AG10803 (cell line): ENCODE results near the gene ALPI.

ENCODE experiments used
- DNase-seq: peaks from one replicate; pipeline ENCODE4 v3.0.0; 2010; ENCODE audit warnings: low read depth
- H3K4me3 ChIP-seq: 2 replicates; pipeline ENCODE4 v1.5.1; 2011; ENCODE audit warnings: mild to moderate bottlenecking, low read length, control low read depth
- CTCF ChIP-seq: conservative IDR thresholded peaks from 2 replicates; pipeline ENCODE4 v1.5.1; 2011; ENCODE audit warnings: mild to moderate bottlenecking, low read length, control low read depth, inconsistent platforms

ALPI gene

GRCh38 chr2:232415138-232415690 is 40.7 kb upstream of the ALPI start:
- H3K4me3 ChIP-seq = no peak overlapping the region
- TF ChIP-seq CTCF = no peak
- DNase-seq = no peak

DNA sequence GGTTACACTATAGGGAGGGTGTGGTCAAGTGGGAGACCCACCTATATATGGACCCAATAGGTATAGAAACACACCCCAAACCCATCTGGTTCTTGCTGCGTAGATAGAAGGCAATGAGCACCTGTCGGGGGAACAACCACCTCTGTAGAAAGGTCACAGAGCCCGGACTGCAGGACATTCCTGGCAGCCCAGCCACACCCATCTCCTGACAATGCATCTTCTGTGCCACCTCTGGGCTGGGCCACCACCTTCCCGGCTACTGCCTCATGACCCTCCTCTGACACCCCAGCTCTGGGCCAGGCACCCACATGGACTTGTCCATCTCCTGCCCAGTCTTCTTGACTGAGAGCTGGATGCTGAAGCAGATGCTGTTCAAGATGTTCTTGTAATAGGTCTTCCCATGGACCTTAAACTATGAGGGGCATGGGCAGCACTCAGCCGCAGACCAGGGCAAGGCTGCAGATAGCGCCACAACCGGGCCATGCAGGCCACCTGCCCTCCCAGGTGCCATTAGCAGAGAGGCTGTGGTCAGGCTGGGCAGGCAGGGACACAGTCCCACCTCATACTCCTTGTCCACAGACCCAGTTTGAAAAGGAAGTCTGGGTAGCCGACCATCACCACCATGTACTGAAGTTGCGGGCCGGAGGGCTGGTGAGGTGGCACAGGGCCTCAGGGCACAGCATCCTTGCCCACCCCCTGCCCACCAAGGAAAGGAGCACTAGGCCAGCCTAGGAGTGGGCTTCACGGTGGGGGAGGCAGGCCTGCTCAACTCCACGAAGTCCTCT is 40.0 kb upstream of the ALPI start:
- no peak overlapping the region for H3K4me3 ChIP-seq
- TF ChIP-seq CTCF = no peak
- no peak for DNase-seq

- no peak for DNase-seq
- no peak overlapping the region for H3K4me3 ChIP-seq
- no peak for TF ChIP-seq CTCF
Measured at GRCh38 chr2:232416521-232417470, 39.2 kb upstream of the ALPI start.

- DNase-seq = no peak
- no peak overlapping the region for H3K4me3 ChIP-seq
- TF ChIP-seq CTCF = no peak
Measured at GRCh38 chr2:232417489-232417888, 38.5 kb upstream of the ALPI start.

DNA sequence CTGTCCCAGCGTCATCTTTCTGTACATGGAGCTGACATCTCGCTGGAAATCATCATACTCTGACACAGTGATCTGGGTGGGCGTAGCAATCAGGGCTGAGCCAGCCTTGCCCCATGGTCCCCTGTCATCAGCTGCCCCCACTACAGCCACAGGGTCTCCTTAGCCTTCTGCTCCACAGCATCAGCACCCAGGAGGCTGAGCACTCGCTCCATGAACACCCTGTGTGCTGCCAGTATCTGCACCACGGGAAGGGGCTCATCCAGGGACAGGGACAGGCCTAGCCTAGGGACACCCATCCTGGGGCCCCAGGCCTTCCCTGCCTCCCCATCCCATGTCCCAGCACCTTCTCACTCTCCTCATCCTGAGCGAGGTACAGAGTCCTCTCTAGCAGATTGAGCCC is 37.9 kb upstream of the ALPI start:
- no peak for TF ChIP-seq CTCF
- no peak for DNase-seq
- H3K4me3 ChIP-seq = no peak overlapping the region

GRCh38 chr2:232418466-232419244 is 37.3 kb upstream of the ALPI start:
- no peak overlapping the region; the same call in 1 of the 2 replicates for H3K4me3 ChIP-seq

More at GRCh38 chr2:232418466-232419244, 37.3 kb upstream of the ALPI start:
- no peak for DNase-seq
- TF ChIP-seq CTCF = no peak
